IPS-15b (cell line): ENCODE data around the gene IDH3B.

Experiments
- H3K27me3 ChIP-seq: one replicate; pipeline ENCODE4 v1.6.1; 2013; ENCODE audit warnings: low read length; ENCODE audit not compliant: control insufficient read depth, insufficient read depth
- H3K36me3 ChIP-seq: one replicate; pipeline ENCODE4 v1.6.1; 2013; ENCODE audit warnings: low read length; ENCODE audit not compliant: control insufficient read depth, insufficient read depth
- H3K4me1 ChIP-seq: one replicate; pipeline ENCODE4 v1.6.1; 2013; ENCODE audit warnings: mild to moderate bottlenecking, low read length; ENCODE audit not compliant: control insufficient read depth, insufficient read depth
- H3K4me3 ChIP-seq: one replicate; pipeline ENCODE4 v1.5.1; 2013; ENCODE audit warnings: low read depth, low read length
- H3K9ac ChIP-seq: one replicate; pipeline ENCODE4 v1.6.1; 2013; ENCODE audit warnings: low read depth, mild to moderate bottlenecking, low read length
- H3K9me3 ChIP-seq: one replicate; pipeline ENCODE4 v1.6.1; 2013; ENCODE audit warnings: mild to moderate bottlenecking, low read length; ENCODE audit not compliant: control insufficient read depth, insufficient read depth

IDH3B gene

GRCh38 chr20:2624190-2624589 is 39.8 kb downstream of the IDH3B start:
- Histone ChIP-seq H3K9me3 (no peaks in the 10 kb centered on the region), H3K27me3 (peaks cover 3% of the 10 kb centered on the region), H3K9ac (no peak overlapping the region), H3K4me3 (no peak overlapping the region), H3K36me3 (no peaks in the 10 kb centered on the region), H3K4me1 (no peaks in the 10 kb centered on the region)

- Histone ChIP-seq H3K4me3 (no peak overlapping the region), H3K36me3 (no peaks in the 10 kb centered on the region), H3K9me3 (no peaks in the 10 kb centered on the region), H3K9ac (no peak overlapping the region), H3K4me1 (no peaks in the 10 kb centered on the region), H3K27me3 (peaks cover 3% of the 10 kb centered on the region)
Measured at GRCh38 chr20:2619961-2620595, 43.9 kb downstream of the IDH3B start.

- Histone ChIP-seq H3K4me1 (no peaks in the 10 kb centered on the region), H3K36me3 (no peaks in the 10 kb centered on the region), H3K27me3 (peaks cover 3% of the 10 kb centered on the region), H3K9me3 (no peaks in the 10 kb centered on the region), H3K9ac (no peak overlapping the region), H3K4me3 (no peak overlapping the region)
Measured at GRCh38 chr20:2619337-2619736, 44.7 kb downstream of the IDH3B start.

GRCh38 chr20:2618815-2619214 is 45.2 kb downstream of the IDH3B start:
- Histone ChIP-seq H3K4me1 (no peaks in the 10 kb centered on the region), H3K9ac (no peak overlapping the region), H3K36me3 (no peaks in the 10 kb centered on the region), H3K9me3 (no peaks in the 10 kb centered on the region), H3K27me3 (peaks cover 3% of the 10 kb centered on the region), H3K4me3 (no peak overlapping the region)

- H3K9me3 ChIP-seq: no peaks in the 10 kb centered on the region
- H3K4me1 ChIP-seq: no peaks in the 10 kb centered on the region
- no peak overlapping the region for H3K9ac ChIP-seq
- H3K27me3 ChIP-seq: peaks cover 3% of the 10 kb centered on the region
- no peak overlapping the region for H3K4me3 ChIP-seq
- no peaks in the 10 kb centered on the region for H3K36me3 ChIP-seq
Measured at GRCh38 chr20:2617099-2617714, 46.8 kb downstream of the IDH3B start.

- no peaks in the 10 kb centered on the region for H3K36me3 ChIP-seq
- H3K9me3 ChIP-seq: no peaks in the 10 kb centered on the region
- no peak overlapping the region for H3K9ac ChIP-seq
- no peaks in the 10 kb centered on the region for H3K4me1 ChIP-seq
- H3K4me3 ChIP-seq: no peak overlapping the region
- peaks cover 3% of the 10 kb centered on the region for H3K27me3 ChIP-seq
Measured at GRCh38 chr20:2616634-2617033, 47.4 kb downstream of the IDH3B start.

- no peaks in the 10 kb centered on the region for H3K27me3 ChIP-seq
- H3K4me3 ChIP-seq: no peak overlapping the region
- H3K9ac ChIP-seq: no peak overlapping the region
Measured at GRCh38 chr20:2612073-2612472, 51.9 kb downstream of the IDH3B start.

GRCh38 chr20:2610941-2611720 is 52.9 kb downstream of the IDH3B start:
- H3K9ac ChIP-seq: no peak overlapping the region
- no peaks in the 10 kb centered on the region for H3K36me3 ChIP-seq
- no peaks in the 10 kb centered on the region for H3K27me3 ChIP-seq
- no peak overlapping the region for H3K4me3 ChIP-seq
- H3K4me1 ChIP-seq: no peaks in the 10 kb centered on the region
- H3K9me3 ChIP-seq: no peaks in the 10 kb centered on the region

More at GRCh38 chr20:2612073-2612472, 51.9 kb downstream of the IDH3B start:
- H3K4me1 ChIP-seq: no peaks in the 10 kb centered on the region
- H3K9me3 ChIP-seq: no peaks in the 10 kb centered on the region
- H3K36me3 ChIP-seq: no peaks in the 10 kb centered on the region

- Histone ChIP-seq H3K9ac (no peak overlapping the region), H3K27me3 (no peaks in the 10 kb centered on the region), H3K4me3 (no peak overlapping the region), H3K9me3 (no peaks in the 10 kb centered on the region), H3K36me3 (no peaks in the 10 kb centered on the region), H3K4me1 (no peaks in the 10 kb centered on the region)
Measured at GRCh38 chr20:2610326-2610725, 53.7 kb downstream of the IDH3B start.
